Neural progenitor cell (in vitro differentiated cells): ENCODE measurements around the gene TPGS1. TPM values are rescaled to one million over a fixed set of nuclear protein-coding genes. Genes with fewer than 3 reads are reported as not detected.

Source experiments
- DNase-seq: peaks from one replicate; pipeline ENCODE4 v3.0.0-alpha.2; 2016; ENCODE audit warnings: low spot score
- H2AFZ ChIP-seq: fragments of 200-600 bp; sonication (generic); replicated peaks from 2 replicates; pipeline ENCODE4 v1.6.1; 2016; ENCODE audit warnings: antibody characterized with exemption
- H3F3A ChIP-seq: fragments of 200-600 bp; sonication (generic); 2 replicates; pipeline ENCODE4 v1.6.1; 2016; ENCODE audit warnings: antibody characterized with exemption, low read depth
- H3K27ac ChIP-seq: fragments of 200-600 bp; sonication (generic); 2 replicates; pipeline ENCODE4 v1.5.1; 2016; ENCODE audit warnings: mild to moderate bottlenecking
- H3K27me3 ChIP-seq: fragments of 200-600 bp; sonication (generic); 2 replicates; pipeline ENCODE4 v1.6.1; 2016; ENCODE audit warnings: mild to moderate bottlenecking, moderate library complexity
- H3K36me3 ChIP-seq: fragments of 200-600 bp; sonication (generic); 2 replicates; pipeline ENCODE4 v1.5.1; 2016
- H3K4me1 ChIP-seq: fragments of 200-600 bp; sonication (generic); 2 replicates; pipeline ENCODE4 v1.6.1; 2016; ENCODE audit warnings: mixed run types
- H3K4me2 ChIP-seq: fragments of 200-600 bp; sonication (generic); 2 replicates; pipeline ENCODE4 v1.6.1; 2016
- H3K4me3 ChIP-seq: fragments of 200-600 bp; sonication (generic); 2 replicates; pipeline ENCODE4 v1.5.1; 2016
- H3K79me2 ChIP-seq: fragments of 200-600 bp; sonication (generic); 2 replicates; pipeline ENCODE4 v1.6.1; 2016; ENCODE audit warnings: low read depth
- H3K9ac ChIP-seq: fragments of 200-600 bp; sonication (generic); 2 replicates; pipeline ENCODE4 v1.6.1; 2016
- H3K9me3 ChIP-seq: fragments of 200-600 bp; sonication (generic); 2 replicates; pipeline ENCODE4 v1.5.1; 2016; ENCODE audit warnings: low read depth
- H4K20me1 ChIP-seq: fragments of 200-600 bp; sonication (generic); 2 replicates; pipeline ENCODE4 v1.6.1; 2016; ENCODE audit warnings: low read depth
- H3K27ac Mint-ChIP-seq: 3 replicates; pipeline ENCODE4 v1.8.0; 2021; ENCODE audit warnings: mixed read lengths
- H3K27me3 Mint-ChIP-seq: 2 replicates; pipeline ENCODE4 v1.8.0; 2022; ENCODE audit warnings: low read depth, mild to moderate bottlenecking, inconsistent platforms, moderate library complexity, mixed read lengths; ENCODE audit not compliant: insufficient read depth
- H3K36me3 Mint-ChIP-seq: 3 replicates; pipeline ENCODE4 v1.8.0; 2021; ENCODE audit warnings: mixed read lengths
- H3K4me1 Mint-ChIP-seq: 3 replicates; pipeline ENCODE4 v1.8.0; 2021; ENCODE audit warnings: mixed read lengths
- H3K4me3 Mint-ChIP-seq: 3 replicates; pipeline ENCODE4 v1.8.0; 2021; ENCODE audit warnings: mild to moderate bottlenecking, moderate library complexity, mixed read lengths
- H3K9me3 Mint-ChIP-seq: 3 replicates; pipeline ENCODE4 v1.8.0; 2020; ENCODE audit warnings: mixed read lengths
- EZH2 ChIP-seq: fragments of 200-600 bp; sonication (generic); IDR thresholded peaks from 2 replicates; pipeline ENCODE4 v1.6.1; 2017; ENCODE audit warnings: antibody characterized with exemption, mild to moderate bottlenecking, moderate library complexity
- EZH2phosphoT487 ChIP-seq: fragments of 200-600 bp; sonication (generic); IDR thresholded peaks from 2 replicates; pipeline ENCODE4 v1.6.1; 2017; ENCODE audit warnings: antibody characterized with exemption
- total RNA-seq: library from RNA; depleted of rRNA; stranded (reverse); fragments of >200 nt; gene quantifications from 2 replicates; pipeline ENCODE4 v1.2.3, GENCODE V29; 2015; ENCODE audit warnings: low replicate concordance
- TF ChIP-seq, protein P1 (sequence below): fragments of 200-600 bp; sonication (generic); IDR thresholded peaks from 2 replicates; pipeline ENCODE4 v1.5.1; 2017; ENCODE audit warnings: antibody characterized with exemption, mild to moderate bottlenecking

The TPGS1 gene
- total RNA-seq, 1 donor from 2014 or later = 9.4 TPM

- no peak overlapping the region for H2AFZ ChIP-seq
- H3K79me2 ChIP-seq = no peaks in the 10 kb centered on the region
- H3K36me3 ChIP-seq = no peaks in the 10 kb centered on the region
- no peak overlapping the region for H3K27ac Mint-ChIP-seq
- H3K27ac ChIP-seq = no peak overlapping the region
- H3K9me3 ChIP-seq = no peaks in the 10 kb centered on the region
- no peak overlapping the region for H3K9ac ChIP-seq
- H3F3A ChIP-seq = peaks cover 20% of the 10 kb centered on the region
- H3K9me3 Mint-ChIP-seq = no peaks in the 10 kb centered on the region
- H3K4me2 ChIP-seq = no peak overlapping the region
- no peaks in the 10 kb centered on the region for H4K20me1 ChIP-seq
- H3K4me1 ChIP-seq = peaks cover 2% of the 10 kb centered on the region
- H3K36me3 Mint-ChIP-seq = peaks cover 3% of the 10 kb centered on the region
- H3K4me3 ChIP-seq = no peak overlapping the region
- H3K27me3 Mint-ChIP-seq = peaks cover 10% of the 10 kb centered on the region
- no peak for DNase-seq
- TF ChIP-seq, protein P1, sequence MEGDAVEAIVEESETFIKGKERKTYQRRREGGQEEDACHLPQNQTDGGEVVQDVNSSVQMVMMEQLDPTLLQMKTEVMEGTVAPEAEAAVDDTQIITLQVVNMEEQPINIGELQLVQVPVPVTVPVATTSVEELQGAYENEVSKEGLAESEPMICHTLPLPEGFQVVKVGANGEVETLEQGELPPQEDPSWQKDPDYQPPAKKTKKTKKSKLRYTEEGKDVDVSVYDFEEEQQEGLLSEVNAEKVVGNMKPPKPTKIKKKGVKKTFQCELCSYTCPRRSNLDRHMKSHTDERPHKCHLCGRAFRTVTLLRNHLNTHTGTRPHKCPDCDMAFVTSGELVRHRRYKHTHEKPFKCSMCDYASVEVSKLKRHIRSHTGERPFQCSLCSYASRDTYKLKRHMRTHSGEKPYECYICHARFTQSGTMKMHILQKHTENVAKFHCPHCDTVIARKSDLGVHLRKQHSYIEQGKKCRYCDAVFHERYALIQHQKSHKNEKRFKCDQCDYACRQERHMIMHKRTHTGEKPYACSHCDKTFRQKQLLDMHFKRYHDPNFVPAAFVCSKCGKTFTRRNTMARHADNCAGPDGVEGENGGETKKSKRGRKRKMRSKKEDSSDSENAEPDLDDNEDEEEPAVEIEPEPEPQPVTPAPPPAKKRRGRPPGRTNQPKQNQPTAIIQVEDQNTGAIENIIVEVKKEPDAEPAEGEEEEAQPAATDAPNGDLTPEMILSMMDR = no peak
- TF ChIP-seq EZH2phosphoT487 (no peak), EZH2 (no peak)
- H3K27me3 ChIP-seq = peaks cover 19% of the 10 kb centered on the region
- no peak overlapping the region for H3K4me3 Mint-ChIP-seq
- H3K4me1 Mint-ChIP-seq = peaks cover 5% of the 10 kb centered on the region
These were observed 40.8 kb downstream of the TPGS1 start for GRCh38 chr19:547836-548720.

DNA sequence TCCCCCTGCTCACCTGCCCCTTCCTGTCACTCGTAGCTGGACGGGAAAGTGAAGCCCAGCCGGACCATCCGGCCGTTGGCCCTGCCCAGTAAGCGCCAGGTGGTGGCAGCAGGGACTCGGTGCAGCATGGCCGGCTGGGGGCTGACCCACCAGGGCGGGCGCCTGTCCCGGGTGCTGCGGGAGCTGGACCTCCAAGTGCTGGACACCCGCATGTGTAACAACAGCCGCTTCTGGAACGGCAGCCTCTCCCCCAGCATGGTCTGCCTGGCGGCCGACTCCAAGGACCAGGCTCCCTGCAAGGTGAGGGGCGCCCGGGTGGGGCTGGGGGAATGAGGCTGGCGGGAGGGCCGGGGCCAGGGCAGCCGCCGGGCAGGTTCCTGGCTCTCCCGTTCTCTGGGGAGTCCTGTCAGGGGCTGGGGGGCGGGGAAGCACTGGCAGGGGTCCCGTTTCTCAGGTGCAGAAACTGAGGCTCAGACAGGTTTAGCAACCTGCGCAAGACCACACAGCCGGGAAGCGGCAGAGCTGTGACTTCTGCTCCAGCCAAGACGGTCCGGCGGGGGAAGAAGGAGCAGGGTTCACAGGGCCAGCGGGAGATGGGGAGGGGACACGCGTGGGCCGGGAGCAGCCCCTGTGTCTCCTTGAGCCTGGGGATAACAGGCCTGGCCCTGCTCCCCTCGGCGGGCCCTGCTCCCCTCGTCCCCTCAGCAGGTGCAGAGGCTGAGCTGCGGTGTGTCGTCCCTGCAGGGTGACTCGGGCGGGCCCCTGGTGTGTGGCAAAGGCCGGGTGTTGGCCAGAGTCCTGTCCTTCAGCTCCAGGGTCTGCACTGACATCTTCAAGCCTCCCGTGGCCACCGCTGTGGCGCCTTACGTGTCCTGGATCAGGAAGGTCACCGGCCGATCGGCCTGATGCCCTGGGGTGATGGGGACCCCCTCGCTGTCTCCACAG is 41.9 kb downstream of the TPGS1 start:
- no peaks in the 10 kb centered on the region for H4K20me1 ChIP-seq
- Mint-ChIP-seq H3K9me3 (no peaks in the 10 kb centered on the region), H3K36me3 (no peaks in the 10 kb centered on the region), H3K27ac (no peak overlapping the region), H3K27me3 (peaks cover 13% of the 10 kb centered on the region), H3K4me1 (peaks cover 5% of the 10 kb centered on the region), H3K4me3 (no peak overlapping the region)
- no peaks in the 10 kb centered on the region for H3K36me3 ChIP-seq
- H3K79me2 ChIP-seq = no peaks in the 10 kb centered on the region
- H2AFZ ChIP-seq = no peak overlapping the region
- DNase-seq = no peak
- TF ChIP-seq EZH2phosphoT487 = no peak
- TF ChIP-seq, protein P1 = no peak
- no peak for TF ChIP-seq EZH2
- peaks cover 20% of the 10 kb centered on the region for H3F3A ChIP-seq
- H3K9me3 ChIP-seq = no peaks in the 10 kb centered on the region
- no peak overlapping the region for H3K4me2 ChIP-seq
- no peak overlapping the region for H3K27ac ChIP-seq
- peaks cover 19% of the 10 kb centered on the region for H3K27me3 ChIP-seq
- no peak overlapping the region for H3K4me3 ChIP-seq
- peaks cover 2% of the 10 kb centered on the region for H3K4me1 ChIP-seq
- H3K9ac ChIP-seq = no peak overlapping the region

DNA sequence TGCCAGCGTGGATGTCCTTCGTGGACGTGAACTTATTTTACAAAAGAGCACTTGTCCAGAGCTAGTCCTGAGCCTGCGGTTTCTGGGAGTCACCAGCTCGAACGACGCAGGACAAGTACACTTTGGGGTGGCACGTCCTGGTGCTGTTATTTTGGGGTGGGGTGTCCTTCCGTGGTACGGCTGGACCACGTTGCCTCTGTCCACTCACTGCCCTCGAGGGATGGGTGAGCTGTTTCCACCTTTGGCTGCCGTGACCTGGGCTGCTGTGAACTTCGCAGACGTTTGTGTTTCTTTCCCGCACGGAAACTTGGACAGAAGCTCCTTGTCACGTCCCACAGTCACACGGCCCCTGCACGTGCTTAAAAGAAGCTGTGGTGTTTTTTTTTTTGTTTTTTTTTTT is 47.5 kb downstream of the TPGS1 start:
- H3K36me3 ChIP-seq = no peaks in the 10 kb centered on the region
- peaks cover 7% of the 10 kb centered on the region for H3K4me1 ChIP-seq
- no peak overlapping the region for H3K9ac ChIP-seq
- Mint-ChIP-seq H3K27ac (no peak overlapping the region), H3K27me3 (peaks cover 13% of the 10 kb centered on the region), H3K4me3 (no peak overlapping the region), H3K4me1 (peaks cover 16% of the 10 kb centered on the region), H3K9me3 (no peaks in the 10 kb centered on the region), H3K36me3 (peaks cover 3% of the 10 kb centered on the region)
- H4K20me1 ChIP-seq = no peaks in the 10 kb centered on the region
- H3F3A ChIP-seq = peaks cover 17% of the 10 kb centered on the region
- H3K9me3 ChIP-seq = no peaks in the 10 kb centered on the region
- no peak overlapping the region for H3K4me3 ChIP-seq
- TF ChIP-seq EZH2 (no peak), EZH2phosphoT487 (no peak)
- TF ChIP-seq, protein P1 = no peak
- H3K27me3 ChIP-seq = peaks cover 19% of the 10 kb centered on the region
- H3K27ac ChIP-seq = no peak overlapping the region
- no peak for DNase-seq
- H2AFZ ChIP-seq = no peak overlapping the region
- no peaks in the 10 kb centered on the region for H3K79me2 ChIP-seq
- no peak overlapping the region for H3K4me2 ChIP-seq
